ENCODE measurements around the gene KRT81. TPM values are rescaled to one million over a fixed set of nuclear protein-coding genes. Genes with fewer than 3 reads are reported as not detected.
A peak's percentile ranks its signal among the peaks of the same experiment; 100 is the strongest.

KRT81 gene
- total RNA-seq, 1 donor from 2014 or later: not detected

DNA sequence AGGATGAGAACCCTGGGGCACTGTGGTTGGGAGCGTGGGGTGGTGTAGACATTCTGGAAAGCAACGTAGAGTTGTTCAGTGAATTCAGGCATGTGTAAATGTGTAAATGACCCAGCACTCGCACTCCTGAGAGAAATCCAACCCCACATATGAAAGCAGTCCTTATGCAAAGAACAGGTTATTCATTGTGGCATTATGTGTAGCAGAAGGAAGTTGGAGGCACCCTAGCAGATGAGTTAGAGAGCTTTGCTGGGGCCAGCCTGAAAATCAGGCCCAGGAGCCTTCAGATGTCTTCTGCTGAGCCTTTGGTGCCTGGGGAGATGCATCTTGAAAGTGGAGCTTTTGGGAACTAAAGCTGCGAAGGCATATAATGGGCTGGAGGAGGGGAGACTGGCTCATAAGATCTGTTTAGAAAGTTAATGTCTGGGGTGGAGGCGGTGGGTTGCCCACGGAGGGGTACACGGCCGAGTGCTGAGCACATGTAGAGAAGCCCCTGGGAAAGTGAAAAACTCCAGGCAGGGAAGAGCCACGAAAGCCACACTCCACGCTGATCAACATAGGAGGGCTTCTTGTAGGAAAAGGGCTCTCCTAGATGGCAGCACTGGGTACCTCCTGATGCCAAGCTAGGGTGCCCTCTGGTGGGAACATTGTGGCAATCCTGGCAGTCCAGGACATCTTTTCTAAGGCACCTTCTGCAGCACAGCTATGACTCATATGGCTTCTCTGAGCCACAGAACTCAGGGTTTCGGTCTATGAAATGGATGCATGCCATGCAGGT lies 35.9 kb upstream of the KRT81 start:
- no peaks in the 10 kb centered on the region for H3K36me3 ChIP-seq
- H3K4me1 ChIP-seq: no peaks in the 10 kb centered on the region
- TF ChIP-seq, protein P1, sequence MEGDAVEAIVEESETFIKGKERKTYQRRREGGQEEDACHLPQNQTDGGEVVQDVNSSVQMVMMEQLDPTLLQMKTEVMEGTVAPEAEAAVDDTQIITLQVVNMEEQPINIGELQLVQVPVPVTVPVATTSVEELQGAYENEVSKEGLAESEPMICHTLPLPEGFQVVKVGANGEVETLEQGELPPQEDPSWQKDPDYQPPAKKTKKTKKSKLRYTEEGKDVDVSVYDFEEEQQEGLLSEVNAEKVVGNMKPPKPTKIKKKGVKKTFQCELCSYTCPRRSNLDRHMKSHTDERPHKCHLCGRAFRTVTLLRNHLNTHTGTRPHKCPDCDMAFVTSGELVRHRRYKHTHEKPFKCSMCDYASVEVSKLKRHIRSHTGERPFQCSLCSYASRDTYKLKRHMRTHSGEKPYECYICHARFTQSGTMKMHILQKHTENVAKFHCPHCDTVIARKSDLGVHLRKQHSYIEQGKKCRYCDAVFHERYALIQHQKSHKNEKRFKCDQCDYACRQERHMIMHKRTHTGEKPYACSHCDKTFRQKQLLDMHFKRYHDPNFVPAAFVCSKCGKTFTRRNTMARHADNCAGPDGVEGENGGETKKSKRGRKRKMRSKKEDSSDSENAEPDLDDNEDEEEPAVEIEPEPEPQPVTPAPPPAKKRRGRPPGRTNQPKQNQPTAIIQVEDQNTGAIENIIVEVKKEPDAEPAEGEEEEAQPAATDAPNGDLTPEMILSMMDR (IDR thresholded peaks at IDR 0.05): peak; percentile 87
- no peaks in the 10 kb centered on the region for H3K27me3 ChIP-seq
- peak; percentile 82 for DNase-seq
- intact Hi-C loops (cut with DNase I): loop anchor here (5.0 kb wide), 1 partner anchor 170 kb away; no protein-coding TSS in a partner anchor
- peak; percentile 96 for ATAC-seq
- no peaks in the 10 kb centered on the region for H3K9me3 ChIP-seq
- no peak overlapping the region for H3K4me3 ChIP-seq
- H3K27ac ChIP-seq: no peak overlapping the region

DNA sequence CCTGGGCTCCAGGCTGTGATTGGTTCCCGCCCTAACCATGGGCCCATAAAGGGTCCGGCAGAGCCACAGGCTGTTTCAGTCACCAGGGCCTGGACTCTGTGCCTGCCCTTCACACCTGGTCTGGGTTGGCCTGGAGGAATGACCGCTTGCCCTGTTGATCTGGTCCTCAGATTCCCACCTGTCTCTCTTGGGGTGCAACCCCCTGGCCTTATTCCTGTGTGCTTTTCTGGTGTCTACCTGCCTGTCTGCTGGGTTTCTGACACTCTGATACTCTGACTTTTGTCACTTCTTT lies 32.8 kb upstream of the KRT81 start:
- intact Hi-C loops (cut with DNase I): no loop called here

DNA sequence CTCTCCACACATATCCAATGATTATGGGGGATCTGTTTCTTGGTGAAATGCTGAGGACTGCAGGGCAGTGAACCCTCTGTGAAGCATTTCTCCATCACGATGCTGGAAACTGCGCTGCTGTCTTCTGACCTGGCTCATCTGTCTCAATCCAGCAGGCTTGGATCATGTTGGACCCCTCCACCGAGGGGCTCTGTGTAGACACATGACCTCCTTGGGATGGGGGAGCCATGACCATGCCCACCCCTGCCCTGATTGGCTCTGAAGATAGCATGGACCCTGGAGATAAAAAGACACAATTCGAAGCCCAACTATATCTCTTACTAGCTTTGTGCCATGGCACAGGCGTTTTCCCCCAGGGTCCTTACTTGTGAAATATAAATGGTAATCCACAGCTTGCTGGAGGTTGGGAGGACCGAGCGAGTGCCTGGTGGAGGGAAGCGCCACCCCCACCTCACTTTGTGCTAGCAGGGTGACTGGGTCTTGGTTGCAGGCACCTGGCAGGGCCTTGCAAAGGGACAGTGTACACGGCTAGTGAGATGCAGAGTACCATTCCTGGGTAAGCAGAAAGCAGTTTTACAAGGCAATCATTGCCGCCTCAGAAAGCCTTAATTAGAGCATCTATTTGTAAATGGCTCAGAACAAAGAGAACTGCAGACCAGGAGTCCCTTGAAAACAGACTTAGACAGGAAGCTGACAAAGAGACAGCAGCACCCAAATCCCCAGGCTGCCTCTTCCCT lies 32.2 kb upstream of the KRT81 start:
- intact Hi-C loops (cut with DNase I): no loop called here
- Histone ChIP-seq H3K9me3 (no peaks in the 10 kb centered on the region), H3K4me1 (no peaks in the 10 kb centered on the region), H3K27ac (no peak overlapping the region), H3K4me3 (no peak overlapping the region), H3K36me3 (no peaks in the 10 kb centered on the region), H3K27me3 (peaks cover 23% of the 10 kb centered on the region)
- ATAC-seq (no peak), DNase-seq (no peak)
- TF ChIP-seq, protein P1 (IDR thresholded peaks at IDR 0.05): no peak

More for the DNA sequence above, 32.8 kb upstream of the KRT81 start:
- H3K9me3 ChIP-seq: no peaks in the 10 kb centered on the region
- peaks cover 21% of the 10 kb centered on the region for H3K27me3 ChIP-seq
- TF ChIP-seq, protein P1 (IDR thresholded peaks at IDR 0.05): no peak
- no peaks in the 10 kb centered on the region for H3K4me1 ChIP-seq
- DNase-seq: no peak
- no peak overlapping the region for H3K27ac ChIP-seq
- H3K36me3 ChIP-seq: no peaks in the 10 kb centered on the region
- ATAC-seq: no peak
- H3K4me3 ChIP-seq: no peak overlapping the region

DNA sequence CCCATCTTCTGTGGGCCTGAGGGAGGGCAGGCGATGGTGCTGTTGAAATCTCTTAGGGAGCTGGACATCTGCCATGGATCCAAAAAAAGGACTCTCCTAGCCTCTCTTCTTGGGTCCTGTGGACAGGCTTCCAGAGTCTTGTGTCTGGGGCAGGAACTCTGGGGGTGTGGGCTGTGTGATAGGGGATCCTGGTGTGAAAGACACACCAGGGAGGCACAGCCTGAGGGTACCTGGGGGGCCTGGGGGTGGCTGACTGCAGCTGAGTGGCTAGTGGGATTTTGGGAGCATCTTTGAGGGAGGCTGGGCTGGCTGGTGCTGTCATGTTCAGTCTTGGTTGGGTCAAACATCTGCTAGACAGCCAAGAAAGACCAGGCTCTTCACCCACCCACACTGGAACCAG lies 31.7 kb upstream of the KRT81 start:
- TF ChIP-seq, protein P1 (IDR thresholded peaks at IDR 0.05): no peak
- no peak for ATAC-seq
- Histone ChIP-seq H3K27ac (no peak overlapping the region), H3K4me1 (no peaks in the 10 kb centered on the region), H3K27me3 (peaks cover 23% of the 10 kb centered on the region), H3K4me3 (no peak overlapping the region), H3K36me3 (no peaks in the 10 kb centered on the region), H3K9me3 (no peaks in the 10 kb centered on the region)
- intact Hi-C loops (cut with DNase I): no loop called here
- DNase-seq: no peak

DNA sequence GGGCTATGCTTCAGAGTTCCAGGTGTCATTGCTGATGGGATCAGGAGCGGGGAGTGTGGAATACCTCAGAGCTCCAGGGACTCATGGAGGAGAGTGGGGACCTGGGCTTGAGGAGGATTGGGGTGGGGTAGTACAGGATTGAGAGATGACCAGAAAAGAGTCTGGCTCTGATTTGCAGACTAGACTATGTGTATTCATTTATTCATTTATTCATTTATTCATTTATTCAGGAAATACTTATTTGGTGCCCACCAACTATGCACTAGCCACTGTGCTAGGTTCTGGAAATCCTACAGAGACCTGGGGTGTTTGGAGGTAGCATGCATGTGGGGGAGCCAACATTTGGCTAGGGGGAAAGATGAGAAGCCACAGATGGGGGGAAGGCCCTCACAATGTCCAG lies 30.7 kb upstream of the KRT81 start:
- H3K36me3 ChIP-seq: no peaks in the 10 kb centered on the region
- intact Hi-C loops (cut with DNase I): no loop called here
- peaks cover 23% of the 10 kb centered on the region for H3K27me3 ChIP-seq
- no peak overlapping the region for H3K27ac ChIP-seq
- no peak overlapping the region for H3K4me3 ChIP-seq
- H3K4me1 ChIP-seq: no peaks in the 10 kb centered on the region
- no peak for DNase-seq
- H3K9me3 ChIP-seq: no peaks in the 10 kb centered on the region
- TF ChIP-seq, protein P1 (IDR thresholded peaks at IDR 0.05): no peak
- ATAC-seq: no peak
